Measurements from ENCODE around the gene GIGYF2. TPM values are rescaled to one million over a fixed set of nuclear protein-coding genes. Genes with fewer than 3 reads are reported as not detected.
A peak's percentile ranks its signal among the peaks of the same experiment; 100 is the strongest.

Gene GIGYF2
- total and polyA plus RNA-seq, 2 of the 13 experiments (the other 11 are each of a cell fraction or from before 2014, with no cell fraction given), result 44.9 to 73.5 TPM

DNA sequence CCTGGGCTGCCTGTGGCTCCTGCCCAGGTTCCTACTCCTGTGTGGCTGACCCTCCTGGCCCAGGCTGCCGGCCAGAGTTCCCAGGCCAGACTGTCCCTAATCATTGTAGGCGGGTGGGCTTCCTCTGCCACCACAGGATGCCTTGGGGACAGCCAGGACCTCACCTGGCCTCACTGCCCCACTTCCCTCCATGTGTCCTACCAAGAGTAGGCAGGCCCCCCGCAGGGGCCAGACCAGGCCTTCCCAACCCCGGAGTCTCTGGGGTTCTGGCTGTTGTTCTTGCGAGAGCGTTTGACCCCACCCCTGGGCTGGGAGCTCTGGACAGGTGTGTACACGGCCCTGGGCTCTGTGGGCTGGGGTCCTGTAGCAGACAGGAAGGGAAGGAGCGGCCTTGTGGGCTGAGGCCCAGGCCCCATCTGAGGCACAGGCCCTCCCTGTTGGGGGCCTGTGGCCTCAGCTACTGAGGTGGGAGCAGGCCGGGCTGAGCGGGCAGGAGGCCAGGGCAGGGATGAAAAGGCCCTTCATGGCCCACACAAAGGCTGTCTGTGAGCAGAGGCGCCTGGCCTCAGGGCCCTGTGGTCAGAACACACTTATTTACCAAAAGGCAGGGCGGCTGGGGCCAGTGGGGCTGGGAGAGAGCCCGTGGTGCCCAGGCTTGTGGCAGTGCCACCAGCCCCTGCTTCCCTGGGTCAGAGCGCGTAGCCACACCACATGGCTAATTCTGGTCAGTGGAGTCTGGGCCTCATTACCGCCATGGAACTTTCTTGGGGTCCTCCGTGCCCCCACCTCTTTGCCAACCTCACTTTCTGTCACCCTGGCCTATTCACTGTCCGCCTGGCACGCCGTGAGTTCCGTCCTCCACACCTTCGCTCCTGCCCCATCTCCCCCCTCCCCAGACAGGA lies 175.0 kb downstream of the GIGYF2 start (continued):
- TF ChIP-seq MAZ (IDR thresholded peaks at IDR 0.05; ENCODE audit: borderline replicate concordance, low read depth, low read length) (0 out of 2 replicates have a peak, but pooled peaks have one; percentile 25), MAZ (CRISPR knock-in tag; IDR thresholded peaks at IDR 0.05; ENCODE audit: low read depth) (peak; percentile 53; the same call in 1 of the 2 replicates), NCOA1 (CRISPR knock-in tag; IDR thresholded peaks at IDR 0.05) (no peak), ZNF12 (CRISPR knock-in tag; IDR thresholded peaks at IDR 0.05) (peak; percentile 71; the same call in 1 of the 2 replicates), MATR3 (CRISPR knock-in tag; IDR thresholded peaks at IDR 0.05) (no peak), NFYB (CRISPR knock-in tag; IDR thresholded peaks at IDR 0.05) (no peak), SP4 (CRISPR knock-in tag; IDR thresholded peaks at IDR 0.05) (peak; percentile 79), ZNF746 (CRISPR knock-in tag; IDR thresholded peaks at IDR 0.05) (peak; percentile 68), FOSL1 (CRISPR knock-in tag; IDR thresholded peaks at IDR 0.05; ENCODE audit: borderline replicate concordance) (no peak), U2AF2 (IDR thresholded peaks at IDR 0.05; ENCODE audit: low read depth, low read length) (no peak; the same call in 1 of the 2 replicates), ZNF234 (CRISPR knock-in tag; conservative IDR thresholded peaks at IDR 0.05) (no peak), NFIB (CRISPR knock-in tag; IDR thresholded peaks at IDR 0.05; ENCODE audit: borderline replicate concordance) (no peak), ZNF598 (CRISPR knock-in tag; IDR thresholded peaks at IDR 0.05; ENCODE audit: borderline replicate concordance) (no peak; the same call in 1 of the 2 replicates), ZNF7 (CRISPR knock-in tag; IDR thresholded peaks at IDR 0.05) (no peak), ETV5 (CRISPR knock-in tag; IDR thresholded peaks at IDR 0.05; ENCODE audit: borderline replicate concordance) (peak; percentile 77), ZNF570 (CRISPR knock-in tag; IDR thresholded peaks at IDR 0.05; ENCODE audit: borderline replicate concordance) (no peak; the same call in 1 of the 2 replicates), MZF1 (CRISPR knock-in tag; IDR thresholded peaks at IDR 0.05; ENCODE audit: borderline replicate concordance) (no peak)
- TF ChIP-seq, protein P1, sequence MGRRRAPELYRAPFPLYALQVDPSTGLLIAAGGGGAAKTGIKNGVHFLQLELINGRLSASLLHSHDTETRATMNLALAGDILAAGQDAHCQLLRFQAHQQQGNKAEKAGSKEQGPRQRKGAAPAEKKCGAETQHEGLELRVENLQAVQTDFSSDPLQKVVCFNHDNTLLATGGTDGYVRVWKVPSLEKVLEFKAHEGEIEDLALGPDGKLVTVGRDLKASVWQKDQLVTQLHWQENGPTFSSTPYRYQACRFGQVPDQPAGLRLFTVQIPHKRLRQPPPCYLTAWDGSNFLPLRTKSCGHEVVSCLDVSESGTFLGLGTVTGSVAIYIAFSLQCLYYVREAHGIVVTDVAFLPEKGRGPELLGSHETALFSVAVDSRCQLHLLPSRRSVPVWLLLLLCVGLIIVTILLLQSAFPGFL (CRISPR knock-in tag; IDR thresholded peaks at IDR 0.05), result no peak
- TF ChIP-seq, protein P2, sequence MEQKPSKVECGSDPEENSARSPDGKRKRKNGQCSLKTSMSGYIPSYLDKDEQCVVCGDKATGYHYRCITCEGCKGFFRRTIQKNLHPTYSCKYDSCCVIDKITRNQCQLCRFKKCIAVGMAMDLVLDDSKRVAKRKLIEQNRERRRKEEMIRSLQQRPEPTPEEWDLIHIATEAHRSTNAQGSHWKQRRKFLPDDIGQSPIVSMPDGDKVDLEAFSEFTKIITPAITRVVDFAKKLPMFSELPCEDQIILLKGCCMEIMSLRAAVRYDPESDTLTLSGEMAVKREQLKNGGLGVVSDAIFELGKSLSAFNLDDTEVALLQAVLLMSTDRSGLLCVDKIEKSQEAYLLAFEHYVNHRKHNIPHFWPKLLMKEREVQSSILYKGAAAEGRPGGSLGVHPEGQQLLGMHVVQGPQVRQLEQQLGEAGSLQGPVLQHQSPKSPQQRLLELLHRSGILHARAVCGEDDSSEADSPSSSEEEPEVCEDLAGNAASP (CRISPR knock-in tag; IDR thresholded peaks at IDR 0.05; ENCODE audit: borderline replicate concordance), result peak; percentile 88; the same call in 1 of the 2 replicates
- TF ChIP-seq, protein P3, sequence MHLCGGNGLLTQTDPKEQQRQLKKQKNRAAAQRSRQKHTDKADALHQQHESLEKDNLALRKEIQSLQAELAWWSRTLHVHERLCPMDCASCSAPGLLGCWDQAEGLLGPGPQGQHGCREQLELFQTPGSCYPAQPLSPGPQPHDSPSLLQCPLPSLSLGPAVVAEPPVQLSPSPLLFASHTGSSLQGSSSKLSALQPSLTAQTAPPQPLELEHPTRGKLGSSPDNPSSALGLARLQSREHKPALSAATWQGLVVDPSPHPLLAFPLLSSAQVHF (CRISPR knock-in tag; IDR thresholded peaks at IDR 0.05), result no peak
- TF ChIP-seq, protein P4, sequence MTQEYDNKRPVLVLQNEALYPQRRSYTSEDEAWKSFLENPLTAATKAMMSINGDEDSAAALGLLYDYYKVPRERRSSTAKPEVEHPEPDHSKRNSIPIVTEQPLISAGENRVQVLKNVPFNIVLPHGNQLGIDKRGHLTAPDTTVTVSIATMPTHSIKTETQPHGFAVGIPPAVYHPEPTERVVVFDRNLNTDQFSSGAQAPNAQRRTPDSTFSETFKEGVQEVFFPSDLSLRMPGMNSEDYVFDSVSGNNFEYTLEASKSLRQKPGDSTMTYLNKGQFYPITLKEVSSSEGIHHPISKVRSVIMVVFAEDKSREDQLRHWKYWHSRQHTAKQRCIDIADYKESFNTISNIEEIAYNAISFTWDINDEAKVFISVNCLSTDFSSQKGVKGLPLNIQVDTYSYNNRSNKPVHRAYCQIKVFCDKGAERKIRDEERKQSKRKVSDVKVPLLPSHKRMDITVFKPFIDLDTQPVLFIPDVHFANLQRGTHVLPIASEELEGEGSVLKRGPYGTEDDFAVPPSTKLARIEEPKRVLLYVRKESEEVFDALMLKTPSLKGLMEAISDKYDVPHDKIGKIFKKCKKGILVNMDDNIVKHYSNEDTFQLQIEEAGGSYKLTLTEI (CRISPR knock-in tag; conservative IDR thresholded peaks at IDR 0.05), result no peak
- TF ChIP-seq, protein P5, sequence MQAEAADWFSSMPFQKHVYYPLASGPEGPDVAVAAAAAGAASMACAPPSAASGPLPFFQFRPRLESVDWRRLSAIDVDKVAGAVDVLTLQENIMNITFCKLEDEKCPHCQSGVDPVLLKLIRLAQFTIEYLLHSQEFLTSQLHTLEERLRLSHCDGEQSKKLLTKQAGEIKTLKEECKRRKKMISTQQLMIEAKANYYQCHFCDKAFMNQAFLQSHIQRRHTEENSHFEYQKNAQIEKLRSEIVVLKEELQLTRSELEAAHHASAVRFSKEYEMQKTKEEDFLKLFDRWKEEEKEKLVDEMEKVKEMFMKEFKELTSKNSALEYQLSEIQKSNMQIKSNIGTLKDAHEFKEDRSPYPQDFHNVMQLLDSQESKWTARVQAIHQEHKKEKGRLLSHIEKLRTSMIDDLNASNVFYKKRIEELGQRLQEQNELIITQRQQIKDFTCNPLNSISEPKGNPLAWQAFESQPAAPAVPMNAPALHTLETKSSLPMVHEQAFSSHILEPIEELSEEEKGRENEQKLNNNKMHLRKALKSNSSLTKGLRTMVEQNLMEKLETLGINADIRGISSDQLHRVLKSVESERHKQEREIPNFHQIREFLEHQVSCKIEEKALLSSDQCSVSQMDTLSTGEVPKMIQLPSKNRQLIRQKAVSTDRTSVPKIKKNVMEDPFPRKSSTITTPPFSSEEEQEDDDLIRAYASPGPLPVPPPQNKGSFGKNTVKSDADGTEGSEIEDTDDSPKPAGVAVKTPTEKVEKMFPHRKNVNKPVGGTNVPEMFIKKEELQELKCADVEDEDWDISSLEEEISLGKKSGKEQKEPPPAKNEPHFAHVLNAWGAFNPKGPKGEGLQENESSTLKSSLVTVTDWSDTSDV (CRISPR knock-in tag; IDR thresholded peaks at IDR 0.05), result no peak
